Measurements from ENCODE around the gene TP53I11.

- no peak for TF ChIP-seq POLR2A (IDR thresholded peaks at IDR 0.05)
- no peak for TF ChIP-seq CTCF (IDR thresholded peaks at IDR 0.05)
Observed at GRCh38 chr11:44913502-44913901, 37.2 kb downstream of the TP53I11 start.

Measured in lower leg skin (tissue), 3 donors.